ENCODE results near the gene MYL10.

The MYL10 gene

GRCh38 chr7:101629171-101629570 is at the start of gene MYL10:
MYL10 (minus strand) TSS chr7:101629296; CDS start chr7:101629118, 178 bp downstream.
- no peak for DNase-seq

- DNase-seq, result no peak
Observed at GRCh38 chr7:101678658-101679057, 49.6 kb upstream of the MYL10 start.

- no peak for DNase-seq
Observed at GRCh38 chr7:101677797-101678479, 48.8 kb upstream of the MYL10 start.

GRCh38 chr7:101677391-101677790 is 48.3 kb upstream of the MYL10 start:
- no peak for DNase-seq

GRCh38 chr7:101676956-101677355 is 47.9 kb upstream of the MYL10 start:
- no peak for DNase-seq

- DNase-seq, result no peak
Observed at GRCh38 chr7:101676062-101676598, 47.0 kb upstream of the MYL10 start.

- DNase-seq, result no peak
Observed at GRCh38 chr7:101674439-101674838, 45.3 kb upstream of the MYL10 start.

DNA sequence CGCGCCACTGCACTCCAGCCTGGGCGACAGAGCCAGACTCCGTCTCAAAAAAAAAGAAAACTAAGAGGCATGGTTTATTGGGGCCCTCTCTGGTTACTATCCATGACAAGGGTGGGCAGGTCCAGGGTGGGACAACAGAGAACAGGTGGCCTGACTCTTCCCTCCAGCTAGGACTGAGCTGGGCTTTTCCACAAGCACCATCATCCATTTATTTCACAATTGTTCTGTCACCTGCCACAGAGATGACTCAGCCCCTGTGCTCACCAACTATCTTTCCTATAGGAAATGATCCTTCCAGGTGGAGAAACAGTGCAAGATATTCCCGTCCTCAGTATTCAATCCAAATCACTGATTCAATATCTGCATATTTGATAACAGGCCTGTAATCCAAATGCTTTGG is 44.9 kb upstream of the MYL10 start:
- DNase-seq, result no peak

GRCh38 chr7:101673315-101673714 is 44.2 kb upstream of the MYL10 start:
- DNase-seq, result no peak

DNA sequence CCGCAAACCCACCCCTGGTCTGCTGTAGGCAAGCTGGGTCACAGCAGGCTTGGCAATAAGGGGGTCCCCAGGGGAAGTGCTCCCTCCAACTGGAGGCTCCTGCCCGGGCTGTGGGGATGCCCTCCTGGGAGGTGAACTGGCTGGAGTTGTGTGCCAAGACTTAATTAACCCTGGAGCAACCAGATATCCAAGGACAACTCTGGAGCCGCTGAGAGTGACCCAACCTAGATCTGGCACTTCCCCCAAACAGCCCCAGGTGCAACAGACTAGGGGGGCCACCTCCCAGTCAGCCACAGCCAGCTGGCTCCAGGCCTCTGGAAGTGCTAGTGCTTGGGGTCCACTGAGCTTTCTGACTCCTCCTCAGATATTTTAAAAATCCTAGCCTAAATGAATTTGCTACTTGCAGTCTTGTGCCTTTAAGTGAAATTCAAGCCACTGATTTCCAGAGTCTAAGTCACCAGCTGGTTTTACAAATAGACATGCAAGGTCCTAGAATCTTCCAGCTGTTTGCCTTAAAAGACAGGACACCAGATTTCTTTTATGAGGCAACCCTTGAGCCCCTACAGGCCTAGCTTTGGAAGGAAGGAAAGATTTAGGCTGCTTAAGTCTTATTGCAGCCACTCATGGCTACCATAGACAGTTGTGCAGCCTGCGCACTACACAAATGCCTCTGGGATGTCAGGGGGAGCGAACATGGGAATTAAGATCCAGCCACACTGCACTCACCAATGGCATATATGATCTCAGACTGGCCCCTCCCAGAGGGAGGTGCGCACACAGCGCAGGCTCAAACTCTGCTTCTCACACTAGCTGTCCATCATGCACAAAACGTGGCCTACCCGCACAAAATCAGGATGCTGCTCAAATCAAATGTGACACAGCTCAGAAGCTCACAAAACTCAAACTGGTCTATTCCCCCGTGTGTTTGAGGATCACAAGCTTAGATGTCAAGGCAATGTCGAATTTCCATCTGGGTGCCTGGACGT is 42.6 kb upstream of the MYL10 start:
- DNase-seq, result no peak

DNA sequence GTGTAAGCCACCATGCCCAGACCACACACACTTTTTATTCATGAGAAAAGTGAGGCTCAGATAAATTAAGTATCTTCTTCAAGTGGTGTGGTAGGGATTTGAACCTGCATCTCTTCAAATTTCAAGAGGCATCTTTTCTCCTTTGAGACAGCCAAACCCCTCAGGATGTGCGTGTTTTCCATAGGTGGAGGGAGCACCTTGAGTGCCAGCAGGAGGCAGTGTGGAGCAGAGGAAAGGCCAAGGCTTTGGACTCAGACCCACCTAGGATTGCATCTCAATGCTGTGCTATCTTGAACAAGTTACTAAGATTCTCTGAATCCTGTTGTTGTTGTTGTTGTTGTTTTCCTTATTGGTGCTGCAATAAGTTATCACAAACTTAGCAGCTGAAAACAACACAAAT is 40.2 kb upstream of the MYL10 start:
- DNase-seq, result no peak

GRCh38 chr7:101668726-101669125 is 39.6 kb upstream of the MYL10 start:
- DNase-seq, result no peak

DNA sequence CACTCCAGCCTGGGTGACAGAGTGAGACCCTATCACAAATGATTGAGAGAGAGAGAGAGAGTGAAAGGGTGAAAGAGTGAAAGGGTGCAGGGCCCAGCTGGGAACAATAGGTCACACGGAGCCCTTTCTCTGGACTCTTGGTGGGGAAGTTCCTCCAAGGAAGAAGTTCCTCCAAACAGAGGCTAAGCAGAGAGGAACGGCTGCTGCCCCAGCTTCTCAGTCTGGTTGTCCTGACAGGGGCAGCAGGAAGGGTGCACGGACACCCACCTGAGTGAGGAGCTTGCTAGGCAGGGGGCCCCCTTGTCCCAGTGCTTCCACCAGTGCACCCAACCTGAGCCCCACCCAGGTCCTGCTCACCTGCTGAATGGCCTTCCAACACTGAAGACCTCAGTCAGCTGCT is 38.8 kb upstream of the MYL10 start:
- no peak for DNase-seq

GRCh38 chr7:101667399-101667798 is 38.3 kb upstream of the MYL10 start:
- no peak for DNase-seq

- DNase-seq, result no peak
Observed at GRCh38 chr7:101666741-101667140, 37.6 kb upstream of the MYL10 start.

GRCh38 chr7:101666293-101666692 is 37.2 kb upstream of the MYL10 start:
- no peak for DNase-seq

DNA sequence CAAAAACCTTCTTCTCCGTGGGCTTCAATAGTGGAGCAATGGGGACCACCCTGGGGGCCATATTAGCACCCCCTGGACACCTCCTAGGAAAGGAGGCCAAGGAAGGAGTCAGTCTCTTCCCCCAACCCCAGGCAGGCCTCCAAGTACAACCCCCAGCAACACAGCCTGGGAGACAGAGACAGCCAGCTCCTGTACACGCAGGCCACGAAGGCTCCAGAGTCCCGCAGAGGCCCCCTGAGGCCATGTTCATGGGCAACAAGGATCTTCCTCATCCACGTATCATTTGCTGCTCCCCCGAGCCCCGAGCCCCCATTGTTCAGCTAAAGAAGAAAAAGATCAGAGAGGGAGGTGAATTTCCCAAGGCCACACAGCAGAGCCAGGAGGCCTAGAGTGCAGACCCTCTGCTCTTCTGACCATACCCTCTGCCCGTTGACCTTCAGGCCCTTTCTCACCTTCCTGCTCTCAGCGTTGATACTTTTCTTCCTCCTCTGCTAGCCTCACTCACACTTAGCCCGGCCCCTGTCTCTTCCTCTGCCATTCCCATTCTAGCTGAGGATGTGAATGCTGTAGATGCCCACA is 35.9 kb upstream of the MYL10 start:
- DNase-seq, result no peak

- no peak for DNase-seq
Observed at GRCh38 chr7:101664436-101664835, 35.3 kb upstream of the MYL10 start.

- DNase-seq, result no peak
Observed at GRCh38 chr7:101663747-101664146, 34.7 kb upstream of the MYL10 start.

DNA sequence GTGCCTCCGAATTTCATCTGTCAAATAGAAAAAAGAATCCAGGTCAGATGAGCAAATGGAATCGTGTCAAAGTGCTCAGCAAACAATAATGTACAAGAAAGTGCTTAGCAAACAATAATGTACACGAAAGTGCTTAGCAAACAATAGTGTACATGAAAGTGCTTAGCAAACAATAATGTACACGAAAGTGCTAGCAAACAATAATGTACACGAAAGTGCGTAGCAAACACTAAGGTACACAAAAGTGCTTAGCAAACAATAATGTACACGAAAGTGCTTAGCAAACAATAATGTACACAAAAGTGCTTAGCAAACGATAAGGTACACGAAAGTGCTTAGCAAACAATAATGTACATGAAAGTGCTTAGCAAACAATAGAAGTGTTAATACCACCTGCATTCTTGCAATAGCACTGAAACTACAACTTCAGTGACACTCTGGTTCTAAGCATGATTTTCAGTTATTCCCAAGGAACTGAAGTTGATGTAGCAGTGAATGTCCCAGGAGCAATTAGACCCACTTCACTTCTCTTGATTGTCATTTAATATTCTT is 33.4 kb upstream of the MYL10 start:
- no peak for DNase-seq

GRCh38 chr7:101659706-101660105 is 30.6 kb upstream of the MYL10 start:
- no peak for DNase-seq

DNA sequence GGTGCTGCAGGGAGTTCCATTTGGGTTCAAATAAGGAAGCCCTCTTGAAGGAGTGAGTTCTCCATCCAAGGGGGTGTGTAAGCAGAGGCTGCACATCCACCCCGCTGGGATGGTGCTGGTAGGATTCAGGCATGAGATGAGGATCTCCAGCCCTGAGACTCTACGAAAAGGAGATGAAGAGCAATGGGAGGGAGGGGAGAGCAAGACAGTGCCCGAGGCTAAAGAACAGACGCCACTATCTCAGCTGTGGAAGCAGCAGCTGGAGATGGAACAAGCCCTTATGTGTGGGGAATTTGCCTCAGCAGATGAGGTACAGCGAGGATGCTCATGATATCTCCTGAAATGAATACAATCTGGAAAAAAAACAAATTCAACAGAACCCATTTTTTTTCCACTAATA is 28.1 kb upstream of the MYL10 start:
- no peak for DNase-seq

GRCh38 chr7:101651112-101651511 is 22.0 kb upstream of the MYL10 start:
- no peak for DNase-seq
